Ovary (tissue), 3 donors: ENCODE results near the gene SLC25A39.

Experiments used
- CTCF ChIP-seq, 3 donors: fragments of 450-650 bp in 2 of 3; fragments of 200-600 bp in 1 of 3; IDR thresholded peaks; one replicate each; pipeline versions ENCODE4 v1.5.1 to v1.8.0; 2016 to 2022; ENCODE audit warnings: antibody characterized with exemption in 3 of 3, mild to moderate bottlenecking in 1 of 3
- POLR2A ChIP-seq: fragments of 450-650 bp; IDR thresholded peaks from one replicate; pipeline ENCODE4 v1.6.1; 2017; ENCODE audit warnings: antibody characterized with exemption, mild to moderate bottlenecking, moderate library complexity
- donor health status: DM: no; HTN: no; CAD: no.

GRCh38 chr17:44353672-44354331, 29.2 kb upstream of the SLC25A39 start:
- no peak for TF ChIP-seq CTCF (IDR thresholded peaks at IDR 0.05)
- TF ChIP-seq POLR2A = no peak
